H1 (cell line): ENCODE data around the gene PPP6C. TPM values are rescaled to one million over a fixed set of nuclear protein-coding genes. Genes with fewer than 3 reads are reported as not detected.

ENCODE experiments used
- CTCF ChIA-PET: fragments of 300-600 bp; sonication (Branson Sonifier 250); formaldehyde crosslinking; loops from one replicate; lab custom pipeline; 2021; ENCODE audit not compliant: partially characterized antibody; lab: Charles Lee
- POLR2A ChIA-PET: fragments of 300-600 bp; sonication (Branson Sonifier 250); formaldehyde crosslinking; loops from one replicate; lab custom pipeline; 2021; ENCODE audit warnings: inconsistent platforms; ENCODE audit not compliant: partially characterized antibody; lab: Charles Lee
- DNase-seq, 2 experiments: peaks; one replicate each; pipeline versions ENCODE4 v3.0.0 to v3.0.0-alpha.2; 2010 to 2022; ENCODE audit warnings: low spot score in 2 of 2, low read depth in 1 of 2, mixed read lengths in 1 of 2
- FAIRE-seq: peaks from 2 replicates; lab custom pipeline; 2011; peaks lifted over from hg19 to GRCh38; lab: Jason Lieb, UNC
- H2AFZ ChIP-seq: 2 replicates; pipeline ENCODE4 v1.8.1; 2012; ENCODE audit warnings: low read length, inconsistent platforms
- H2AK5ac ChIP-seq: 2 replicates; pipeline ENCODE4 v1.6.1; 2013; ENCODE audit warnings: low read depth, low read length
- H2BK120ac ChIP-seq: replicated peaks from 2 replicates; pipeline ENCODE3; 2013; ENCODE audit warnings: low read depth, low read length, inconsistent platforms
- H2BK12ac ChIP-seq: 2 replicates; pipeline ENCODE4 v1.6.1; 2013; ENCODE audit warnings: low read depth, low read length
- H2BK15ac ChIP-seq: 2 replicates; pipeline ENCODE4 v1.6.1; 2013; ENCODE audit warnings: low read length
- H2BK20ac ChIP-seq: 2 replicates; pipeline ENCODE4 v1.6.1; 2013; ENCODE audit warnings: low read length
- H2BK5ac ChIP-seq: 2 replicates; pipeline ENCODE4 v1.6.1; 2013; ENCODE audit warnings: low read depth, low read length
- H3K14ac ChIP-seq: 2 replicates; pipeline ENCODE4 v1.6.1; 2013; ENCODE audit warnings: inconsistent platforms; ENCODE audit not compliant: insufficient read length
- H3K18ac ChIP-seq: 2 replicates; pipeline ENCODE4 v1.6.1; 2013; ENCODE audit warnings: low read length; ENCODE audit errors: extremely low read depth
- H3K23ac ChIP-seq: 2 replicates; pipeline ENCODE4 v1.6.1; 2013; ENCODE audit warnings: inconsistent platforms; ENCODE audit not compliant: insufficient read length
- H3K23me2 ChIP-seq: 2 replicates; pipeline ENCODE4 v1.6.1; 2013; ENCODE audit warnings: low read depth, low read length
- H3K27ac ChIP-seq: 2 replicates; pipeline ENCODE4 v1.6.1; 2011; ENCODE audit warnings: low read depth, low read length, inconsistent platforms
- H3K27me3 ChIP-seq, 4 experiments: replicated peaks in 1 of 4; 1 replicate in 1 of 4; 2 replicates in 3 of 4; pipeline versions ENCODE4 v1.6.1 to v1.8.1; 2011 to 2013; ENCODE audit warnings: low read length in 3 of 4, mild to moderate bottlenecking in 3 of 4, inconsistent platforms in 2 of 4, mixed read lengths in 2 of 4, moderate library complexity in 1 of 4; ENCODE audit not compliant: control insufficient read depth in 3 of 4, insufficient read depth in 3 of 4; ENCODE audit errors: extremely low read depth in 1 of 4
- H3K36me3 ChIP-seq, 4 experiments: 2 replicates each; pipeline versions ENCODE4 v1.6.1 to v1.8.1; 2011 to 2013; ENCODE audit warnings: mild to moderate bottlenecking in 4 of 4, low read length in 3 of 4, moderate library complexity in 2 of 4, control low read depth in 1 of 4, inconsistent platforms in 1 of 4; ENCODE audit not compliant: insufficient read depth in 4 of 4, control insufficient read depth in 2 of 4
- H3K4ac ChIP-seq: replicated peaks from 2 replicates; pipeline ENCODE3; 2013; ENCODE audit warnings: low read length, low read depth, mixed read lengths, inconsistent platforms; ENCODE audit not compliant: insufficient read length
- H3K4me1 ChIP-seq, 4 experiments: replicated peaks in 1 of 4; 1 replicate in 1 of 4; 2 replicates in 3 of 4; pipeline versions ENCODE4 v1.6.1 to v1.8.1; 2011 to 2013; ENCODE audit warnings: low read length in 3 of 4, inconsistent platforms in 2 of 4, mixed read lengths in 1 of 4; ENCODE audit not compliant: insufficient read depth in 4 of 4, control insufficient read depth in 3 of 4
- H3K4me2 ChIP-seq, 2 experiments: 2 replicates each; pipeline versions ENCODE4 v1.6.1 to v1.8.1; 2011 to 2013; ENCODE audit warnings: low read depth in 2 of 2, low read length in 2 of 2, control low read depth in 1 of 2, inconsistent platforms in 1 of 2, mild to moderate bottlenecking in 1 of 2; ENCODE audit not compliant: insufficient read depth in 1 of 2
- H3K4me3 ChIP-seq, 4 experiments: fragments of 200-600, 300-600 bp in 1 of 4; sonication (generic), shearing (Covaris generic), sonication (Bioruptor Twin) in 1 of 4; 2 replicates each; pipeline versions ENCODE4 v1.5.1 to v1.8.1; 2011 to 2016; ENCODE audit warnings: low read length in 4 of 4, low read depth in 3 of 4, control low read depth in 2 of 4, inconsistent platforms in 2 of 4, mild to moderate bottlenecking in 2 of 4, mixed read lengths in 1 of 4, moderate library complexity in 1 of 4; ENCODE audit not compliant: insufficient read depth in 2 of 4; ENCODE audit errors: extremely low read depth in 1 of 4
- H3K56ac ChIP-seq: replicated peaks from 2 replicates; pipeline ENCODE3; 2013; ENCODE audit warnings: low read depth, mild to moderate bottlenecking, mixed read lengths, low read length, inconsistent platforms; ENCODE audit not compliant: insufficient read length
- H3K79me1 ChIP-seq: 2 replicates; pipeline ENCODE4 v1.6.1; 2013; ENCODE audit warnings: low read depth, low read length, control low read depth
- H3K79me2 ChIP-seq, 2 experiments: 2 replicates each; pipeline versions ENCODE4 v1.6.1 to v1.8.1; 2012 to 2013; ENCODE audit warnings: low read length in 2 of 2, mild to moderate bottlenecking in 2 of 2, inconsistent platforms in 1 of 2; ENCODE audit not compliant: insufficient read depth in 2 of 2, control insufficient read depth in 1 of 2
- H3K9ac ChIP-seq, 4 experiments: replicated peaks in 1 of 4; 1 replicate in 1 of 4; 2 replicates in 3 of 4; pipeline versions ENCODE4 v1.6.1 to v1.8.1; 2011 to 2013; ENCODE audit warnings: low read depth in 3 of 4, low read length in 3 of 4, control low read depth in 2 of 4, mild to moderate bottlenecking in 2 of 4, moderate library complexity in 2 of 4, inconsistent platforms in 1 of 4; ENCODE audit errors: extremely low read depth in 1 of 4
- H3K9me3 ChIP-seq, 2 experiments: 2 replicates each; pipeline versions ENCODE4 v1.6.1 to v1.8.1; 2012 to 2013; ENCODE audit warnings: mild to moderate bottlenecking in 2 of 2, moderate library complexity in 2 of 2, control low read depth in 1 of 2, inconsistent platforms in 1 of 2, low read depth in 1 of 2, low read length in 1 of 2, mixed read lengths in 1 of 2; ENCODE audit not compliant: insufficient read depth in 2 of 2
- H4K20me1 ChIP-seq, 2 experiments: replicated peaks in 1 of 2; 2 replicates each; pipeline versions ENCODE3 to v1.8.1; 2011 to 2013; ENCODE audit warnings: inconsistent platforms in 2 of 2, low read length in 2 of 2, mild to moderate bottlenecking in 1 of 2; ENCODE audit not compliant: insufficient read depth in 2 of 2, control insufficient read depth in 1 of 2
- H4K5ac ChIP-seq: 2 replicates; pipeline ENCODE4 v1.6.1; 2013; ENCODE audit warnings: low read length, low read depth, mixed read lengths, inconsistent platforms; ENCODE audit not compliant: insufficient read length
- H4K8ac ChIP-seq: 2 replicates; pipeline ENCODE4 v1.8.0; 2013; ENCODE audit warnings: mild to moderate bottlenecking, moderate library complexity, low read length, inconsistent platforms; ENCODE audit not compliant: insufficient read depth; ENCODE audit errors: extremely low read depth
- H4K91ac ChIP-seq: replicated peaks from 2 replicates; pipeline ENCODE3; 2013; ENCODE audit warnings: low read length, mixed read lengths, inconsistent platforms; ENCODE audit not compliant: insufficient read length
- ATF3 ChIP-seq: IDR thresholded peaks from 2 replicates; pipeline ENCODE4 v1.6.1; 2011; ENCODE audit warnings: low read depth, mild to moderate bottlenecking, low read length; ENCODE audit not compliant: insufficient read depth
- CBX5 ChIP-seq: fragments of 300-800, 300-1000 bp; sonication (generic); IDR thresholded peaks from 2 replicates; pipeline ENCODE4 v1.7.1; 2016; ENCODE audit warnings: antibody characterized with exemption, low read length, low read depth
- CHD1 ChIP-seq: IDR thresholded peaks from 2 replicates; pipeline ENCODE4 v1.6.1; 2012; ENCODE audit warnings: low read depth, low read length, improper control_type of control experiment
- CTBP2 ChIP-seq: IDR thresholded peaks from 2 replicates; pipeline ENCODE4 v1.7.0; 2011; ENCODE audit warnings: borderline replicate concordance, mild to moderate bottlenecking, moderate library complexity, mixed read lengths, low read length; ENCODE audit not compliant: insufficient read depth, insufficient read length
- GTF2F1 ChIP-seq: IDR thresholded peaks from 2 replicates; pipeline ENCODE4 v1.6.1; 2012; ENCODE audit warnings: low read depth, low read length, improper control_type of control experiment, borderline replicate concordance
- PHF8 ChIP-seq: fragments of 200-600 bp; sonication (generic); conservative IDR thresholded peaks from 2 replicates; pipeline ENCODE4 v1.7.1; 2012; ENCODE audit warnings: low read depth, mild to moderate bottlenecking, inconsistent platforms, low read length, moderate library complexity
- POLR2A ChIP-seq, 2 experiments: IDR thresholded peaks; 1 replicate in 1 of 2; 2 replicates in 1 of 2; pipeline ENCODE4 v1.6.1; 2011; ENCODE audit warnings: low read depth in 2 of 2, low read length in 2 of 2, mild to moderate bottlenecking in 2 of 2; ENCODE audit errors: control extremely low read depth in 1 of 2
- POU5F1 ChIP-seq: IDR thresholded peaks from 2 replicates; pipeline ENCODE4 v1.6.1; 2011; ENCODE audit warnings: low read depth, mild to moderate bottlenecking, low read length, moderate library complexity
- RXRA ChIP-seq: IDR thresholded peaks from 2 replicates; pipeline ENCODE4 v1.6.1; 2011; ENCODE audit warnings: low read depth, mild to moderate bottlenecking, low read length, moderate library complexity; ENCODE audit not compliant: insufficient read depth
- SAP30 ChIP-seq: fragments of 300-600 bp; sonication (generic); IDR thresholded peaks from 2 replicates; pipeline ENCODE4 v1.7.1; 2012; ENCODE audit warnings: low read length, moderate library complexity, mild to moderate bottlenecking, inconsistent platforms; ENCODE audit not compliant: insufficient read depth, insufficient replicate concordance
- SP2 ChIP-seq: IDR thresholded peaks from 2 replicates; pipeline ENCODE4 v1.6.1; 2012; ENCODE audit warnings: mild to moderate bottlenecking, low read length, inconsistent platforms
- TCF12 ChIP-seq: IDR thresholded peaks from 2 replicates; pipeline ENCODE4 v1.6.1; 2011; ENCODE audit warnings: low read depth, mild to moderate bottlenecking, low read length
- YY1 ChIP-seq: IDR thresholded peaks from 2 replicates; pipeline ENCODE4 v1.6.1; 2011; ENCODE audit warnings: low read depth, mild to moderate bottlenecking, low read length
- ZNF274 ChIP-seq: IDR thresholded peaks from 2 replicates; pipeline ENCODE4 v1.7.0; 2012; ENCODE audit warnings: low read length, borderline replicate concordance; ENCODE audit errors: extremely low read depth
- WGBS, 2 experiments: shearing (Covaris generic) in 1 of 2; methylation state at CpG; one replicate each; pipeline versions ENCODE4 v1.1.6 to v1.1.7; 2013 to 2015; ENCODE audit warnings: low lambda C conversion rate in 2 of 2, mixed read lengths in 2 of 2, inconsistent platforms in 1 of 2, low coverage in 1 of 2, missing lambda C conversion rate in 1 of 2; ENCODE audit not compliant: insufficient replicate concordance in 2 of 2, insufficient coverage in 1 of 2, insufficient read length in 1 of 2; ENCODE audit errors: extremely low coverage in 1 of 2, missing lambda C conversion rate in 1 of 2; 5-methylcytosine and 5-hydroxymethylcytosine counted together
- polyA plus RNA-seq, 7 experiments: library from polyadenylated mRNA; depleted of rRNA in 3 of 7; stranded (reverse) in 5 of 7; unstranded in 2 of 7; fragments of >200 nt in 5 of 7; fragments of 200-250 nt in 2 of 7; gene quantifications; 1 replicate in 5 of 7; 2 replicates in 1 of 7; 4 replicates in 1 of 7; pipeline versions ENCODE4 v1.2.1 to v1.2.3, GENCODE V29; 2011 to 2013; ENCODE audit warnings: missing spikeins in 2 of 7, mixed read lengths in 2 of 7
- total RNA-seq: library from RNA; stranded (reverse); fragmentation: NEBNext Ultra II Directional; extraction: Animal tissue kit (Norgen Biotek cat#: 25700); gene quantifications from 2 replicates; pipeline ENCODE4 v1.2.1, GENCODE V29; 2021

Gene PPP6C
- total and polyA plus RNA-seq, 2 of the 8 experiments (the other 6 are each of a cell fraction or from before 2014, with no cell fraction given): 22.8 to 52.3 TPM

- Histone ChIP-seq H3K14ac (no peak overlapping the region), H3K18ac (no peak overlapping the region), H2AK5ac (no peak overlapping the region), H3K79me1 (peaks cover 2% of the 10 kb centered on the region; the same call in 1 of the 2 replicates), H2BK15ac (no peak overlapping the region), H3K23ac (no peak overlapping the region), H3K4me3 (no peak overlapping the region), H4K5ac (no peak overlapping the region), H2BK120ac (no peak overlapping the region), H2AFZ (no peak overlapping the region), H3K27me3 (no peaks in the 10 kb centered on the region), H4K8ac (no peak overlapping the region), H4K20me1 (peaks cover 11% of the 10 kb centered on the region in 2 experiments), H3K79me2 (peaks cover 9 to 96% of the 10 kb centered on the region in 2 experiments; a peak in 3 of 4 replicates), H3K56ac (no peak overlapping the region), H2BK12ac (no peak overlapping the region), H3K23me2 (no peaks in the 10 kb centered on the region), H3K9ac (no peak overlapping the region), H3K4ac (no peak overlapping the region), H3K4me2 (no peak overlapping the region), H3K9me3 (no peaks in the 10 kb centered on the region), H2BK20ac (no peak overlapping the region), H3K36me3 (no peaks in the 10 kb centered on the region), H2BK5ac (no peak overlapping the region), H4K91ac (no peak overlapping the region), H3K4me1 (no peaks in the 10 kb centered on the region), H3K27ac (no peak overlapping the region)
- DNase-seq: no peak
- POLR2A ChIA-PET: interaction anchor here (1.1 kb wide), 1 partner anchor 13 kb away, joined by 3 read pairs; no protein-coding TSS in a partner anchor
- CTCF ChIA-PET: interaction anchor here (0.9 kb wide), 1 partner anchor 14 kb away, joined by 3 read pairs; no protein-coding TSS in a partner anchor
- no peak for FAIRE-seq
- WGBS, 2 experiments: 94% methylated on average over 9 of the region's 9 CpGs; no CpG with 5 or more reads in 1 of the 2 experiments
- TF ChIP-seq PHF8: no peak
- TF ChIP-seq SAP30: no peak
- TF ChIP-seq CTBP2: no peak
- TF ChIP-seq SP2: no peak
- TF ChIP-seq POU5F1: no peak
- no peak for TF ChIP-seq ATF3
- no peak for TF ChIP-seq TCF12
- TF ChIP-seq GTF2F1: no peak
- no peak for TF ChIP-seq YY1
- no peak for TF ChIP-seq CBX5
- no peak for TF ChIP-seq ZNF274
- TF ChIP-seq POLR2A (IDR thresholded peaks at IDR 0.05; ENCODE audit: control extremely low read depth in 1 of 2, low read depth in 2 of 2, low read length in 2 of 2): no peak
- no peak for TF ChIP-seq CHD1
- no peak for TF ChIP-seq RXRA
Observed at GRCh38 chr9:125180876-125181275, 8.7 kb downstream of the PPP6C start.
